Measurements from ENCODE around the gene SORBS2.

GRCh38 chr4:185550933-185551332, 261.1 kb downstream of the SORBS2 start:
- no peak for TF ChIP-seq CTCF (conservative IDR thresholded peaks at IDR 0.05; ENCODE audit: low read depth, low read length)
- TF ChIP-seq RCOR1 (IDR thresholded peaks at IDR 0.05; ENCODE audit: insufficient replicate concordance, low read length), result no peak
- TF ChIP-seq POLR2A (IDR thresholded peaks at IDR 0.05; ENCODE audit: low read depth, low read length), result no peak
- no peak for TF ChIP-seq MAFK (IDR thresholded peaks at IDR 0.05; ENCODE audit: low read depth, low read length)
- no peak for TF ChIP-seq RAD21 (IDR thresholded peaks at IDR 0.05; ENCODE audit: low read length)
- no peak for TF ChIP-seq MAZ (IDR thresholded peaks at IDR 0.05; ENCODE audit: borderline replicate concordance, low read depth, low read length)
- TF ChIP-seq, protein P1, sequence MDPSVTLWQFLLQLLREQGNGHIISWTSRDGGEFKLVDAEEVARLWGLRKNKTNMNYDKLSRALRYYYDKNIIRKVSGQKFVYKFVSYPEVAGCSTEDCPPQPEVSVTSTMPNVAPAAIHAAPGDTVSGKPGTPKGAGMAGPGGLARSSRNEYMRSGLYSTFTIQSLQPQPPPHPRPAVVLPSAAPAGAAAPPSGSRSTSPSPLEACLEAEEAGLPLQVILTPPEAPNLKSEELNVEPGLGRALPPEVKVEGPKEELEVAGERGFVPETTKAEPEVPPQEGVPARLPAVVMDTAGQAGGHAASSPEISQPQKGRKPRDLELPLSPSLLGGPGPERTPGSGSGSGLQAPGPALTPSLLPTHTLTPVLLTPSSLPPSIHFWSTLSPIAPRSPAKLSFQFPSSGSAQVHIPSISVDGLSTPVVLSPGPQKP (IDR thresholded peaks at IDR 0.05; ENCODE audit: borderline replicate concordance, low read depth, low read length), result no peak
- TF ChIP-seq, protein P2, sequence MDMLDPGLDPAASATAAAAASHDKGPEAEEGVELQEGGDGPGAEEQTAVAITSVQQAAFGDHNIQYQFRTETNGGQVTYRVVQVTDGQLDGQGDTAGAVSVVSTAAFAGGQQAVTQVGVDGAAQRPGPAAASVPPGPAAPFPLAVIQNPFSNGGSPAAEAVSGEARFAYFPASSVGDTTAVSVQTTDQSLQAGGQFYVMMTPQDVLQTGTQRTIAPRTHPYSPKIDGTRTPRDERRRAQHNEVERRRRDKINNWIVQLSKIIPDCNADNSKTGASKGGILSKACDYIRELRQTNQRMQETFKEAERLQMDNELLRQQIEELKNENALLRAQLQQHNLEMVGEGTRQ (IDR thresholded peaks at IDR 0.05; ENCODE audit: low read depth, low read length), result no peak
- no peak for TF ChIP-seq CEBPB (IDR thresholded peaks at IDR 0.05; ENCODE audit: low read depth, low read length)
- TF ChIP-seq SMC3 (IDR thresholded peaks at IDR 0.05; ENCODE audit: low read depth, low read length), result no peak
- no peak for TF ChIP-seq MXI1 (IDR thresholded peaks at IDR 0.05; ENCODE audit: borderline replicate concordance, low read depth, low read length)
- TF ChIP-seq NFE2L2 (IDR thresholded peaks at IDR 0.05; ENCODE audit: low read depth, low read length), result no peak
- TF ChIP-seq BHLHE40 (IDR thresholded peaks at IDR 0.05; ENCODE audit: low read depth, low read length), result no peak

All from IMR-90 (cell line).